ENCODE data around the gene FHOD1.
A peak's percentile ranks its signal among the peaks of the same experiment; 100 is the strongest.

FHOD1 gene

GRCh38 chr16:67247192-67248072, at the start of gene FHOD1:
FHOD1 (minus strand) TSS chr16:67247481; CDS start chr16:67247410, 71 bp downstream.
- DNase-seq (ENCODE audit: low spot score) = peak; percentile 98

GRCh38 chr16:67296420-67296819, 49.1 kb upstream of the FHOD1 start:
- no peak for DNase-seq (ENCODE audit: low spot score)

- DNase-seq (ENCODE audit: low spot score) = no peak
These were observed 47.7 kb upstream of the FHOD1 start for GRCh38 chr16:67294938-67295361.

GRCh38 chr16:67294171-67294757, 47.0 kb upstream of the FHOD1 start:
- no peak for DNase-seq (ENCODE audit: low spot score)

- no peak for DNase-seq (ENCODE audit: low spot score)
These were observed 44.2 kb upstream of the FHOD1 start for GRCh38 chr16:67291461-67291860.

GRCh38 chr16:67287960-67288359, 40.7 kb upstream of the FHOD1 start:
- no peak for DNase-seq (ENCODE audit: low spot score)

GRCh38 chr16:67286441-67287235, 39.4 kb upstream of the FHOD1 start:
- no peak for DNase-seq (ENCODE audit: low spot score)

- peak; percentile 38 for DNase-seq (ENCODE audit: low spot score)
These were observed 37.7 kb upstream of the FHOD1 start for GRCh38 chr16:67284699-67285646.

- no peak for DNase-seq (ENCODE audit: low spot score)
These were observed 36.7 kb upstream of the FHOD1 start for GRCh38 chr16:67283826-67284555.

GRCh38 chr16:67283039-67283825, 36.0 kb upstream of the FHOD1 start:
- no peak for DNase-seq (ENCODE audit: low spot score)

- no peak for DNase-seq (ENCODE audit: low spot score)
These were observed 35.1 kb upstream of the FHOD1 start for GRCh38 chr16:67282447-67282805.

- no peak for DNase-seq (ENCODE audit: low spot score)
These were observed 34.5 kb upstream of the FHOD1 start for GRCh38 chr16:67281536-67282446.

GRCh38 chr16:67280090-67281015, 33.1 kb upstream of the FHOD1 start:
- DNase-seq (ENCODE audit: low spot score) = no peak

GRCh38 chr16:67279296-67280089, 32.2 kb upstream of the FHOD1 start, which contains the start of gene PLEKHG4:
PLEKHG4 (plus strand) TSS chr16:67279532; CDS start chr16:67280045, 513 bp downstream.
- peak; percentile 83 for DNase-seq (ENCODE audit: low spot score)

GRCh38 chr16:67278773-67279295, 31.6 kb upstream of the FHOD1 start:
- DNase-seq (ENCODE audit: low spot score) = peak; percentile 58

- no peak for DNase-seq (ENCODE audit: low spot score)
These were observed 30.9 kb upstream of the FHOD1 start for GRCh38 chr16:67277999-67278772.
